Adipose tissue (tissue), 3 donors: ENCODE results near the gene TOX2. TPM values are rescaled to one million over a fixed set of nuclear protein-coding genes. Genes with fewer than 3 reads are reported as not detected.
"Not testable (repeated sequence)": the region's sequence is repeated elsewhere in the genome, so short reads cannot be mapped to it uniquely, and the experiment has no call there.

Experiments used
- H3K27ac ChIP-seq: one replicate; pipeline ENCODE4 v1.5.1; 2013; ENCODE audit warnings: low read depth, low read length
- WGBS, 3 donors: extraction: QIAGEN DNeasy Blood & Tissue Kit; methylation state at CpG; one replicate each; pipeline ENCODE4 v1.1.7; 2013; 5-methylcytosine and 5-hydroxymethylcytosine counted together
- polyA plus RNA-seq, 3 donors: library from polyadenylated mRNA; stranded (reverse); fragments of 200-250 nt; gene quantifications; one replicate each; pipeline ENCODE4 v1.2.3, GENCODE V29; 2013
- donor health status: healthy with polysubstance abuse.
- donor health status: Bipolar disorder and iron deficiency.
- donor health status: healthy.

TOX2 gene
- polyA plus RNA-seq, 3 donors = 1.4 to 9.9 (median 2.3) TPM

- no peak overlapping the region for H3K27ac ChIP-seq
- 88 to 93% (median 92%) methylated on average over 14 of the region's 14 CpGs for WGBS, 3 donors
Measured at GRCh38 chr20:44031001-44031574, 116.4 kb downstream of the TOX2 start.

- H3K27ac ChIP-seq = no peak overlapping the region
- WGBS, 3 donors = 59 to 88% (median 84%) methylated on average over 12 of the region's 12 CpGs
Measured at GRCh38 chr20:44031781-44032582, 117.3 kb downstream of the TOX2 start.

- no peak overlapping the region for H3K27ac ChIP-seq
- WGBS, 3 donors = 68 to 86% (median 85%) methylated on average over 12 of the region's 12 CpGs
Measured at GRCh38 chr20:44032583-44033331, 118.1 kb downstream of the TOX2 start.

GRCh38 chr20:44033344-44033743 lies 118.7 kb downstream of the TOX2 start:
- WGBS, 3 donors = 6 to 51% (median 14%) methylated on average over 2 of the region's 2 CpGs
- H3K27ac ChIP-seq = no peak overlapping the region

- 71 to 83% (median 81%) methylated on average over 4 of the region's 4 CpGs for WGBS, 3 donors
- H3K27ac ChIP-seq = no peak overlapping the region
Measured at GRCh38 chr20:44033873-44034272, 119.2 kb downstream of the TOX2 start.

GRCh38 chr20:44034451-44034850 lies 119.8 kb downstream of the TOX2 start:
- 63 to 77% (median 65%) methylated on average over 1 of the region's 1 CpG for WGBS, 3 donors
- no peak overlapping the region for H3K27ac ChIP-seq

GRCh38 chr20:44034965-44035635 lies 120.4 kb downstream of the TOX2 start:
- WGBS, 3 donors = 71 to 77% (median 73%) methylated on average over 12 of the region's 12 CpGs

GRCh38 chr20:44035924-44036323 lies 121.3 kb downstream of the TOX2 start:
- no peak overlapping the region for H3K27ac ChIP-seq
- WGBS, 3 donors = 81 to 86% (median 82%) methylated on average over 8 of the region's 8 CpGs

More at GRCh38 chr20:44034965-44035635, 120.4 kb downstream of the TOX2 start:
- no peak overlapping the region for H3K27ac ChIP-seq

- 69 to 91% (median 90%) methylated on average over 4 of the region's 4 CpGs for WGBS, 3 donors
- H3K27ac ChIP-seq = no peak overlapping the region
Measured at GRCh38 chr20:44036441-44036840, 121.8 kb downstream of the TOX2 start.

- H3K27ac ChIP-seq = no peak overlapping the region
- 9 to 21% (median 17%) methylated on average over 15 of the region's 15 CpGs for WGBS, 3 donors
Measured at GRCh38 chr20:44038681-44039123, 124.0 kb downstream of the TOX2 start.

GRCh38 chr20:44039147-44039546 lies 124.5 kb downstream of the TOX2 start:
- WGBS, 3 donors = 75 to 89% (median 80%) methylated on average over 1 of the region's 1 CpG
- no peak overlapping the region for H3K27ac ChIP-seq

GRCh38 chr20:44039741-44040140 lies 125.1 kb downstream of the TOX2 start:
- 72 to 78% (median 75%) methylated on average over 10 of the region's 10 CpGs for WGBS, 3 donors
- no peak overlapping the region for H3K27ac ChIP-seq

GRCh38 chr20:44040202-44040915 lies 125.7 kb downstream of the TOX2 start:
- no peak overlapping the region for H3K27ac ChIP-seq
- 75 to 79% (median 78%) methylated on average over 5 of the region's 5 CpGs for WGBS, 3 donors

GRCh38 chr20:44041001-44041400 lies 126.3 kb downstream of the TOX2 start:
- H3K27ac ChIP-seq = no peak overlapping the region
- 78 to 82% (median 81%) methylated on average over 8 of the region's 8 CpGs for WGBS, 3 donors

GRCh38 chr20:44044712-44045111 lies 130.1 kb downstream of the TOX2 start:
- not testable (repeated sequence) for H3K27ac ChIP-seq
- 77 to 87% (median 85%) methylated on average over 5 of the region's 5 CpGs for WGBS, 3 donors

GRCh38 chr20:44050327-44050726 lies 135.7 kb downstream of the TOX2 start:
- WGBS, 3 donors = 39 to 78% (median 78%) methylated on average over 2 of the region's 2 CpGs
- no peak overlapping the region for H3K27ac ChIP-seq

- no peak overlapping the region for H3K27ac ChIP-seq
- 84 to 89% (median 88%) methylated on average over 25 of the region's 25 CpGs for WGBS, 3 donors
Measured at GRCh38 chr20:44050925-44051660, 136.4 kb downstream of the TOX2 start.

GRCh38 chr20:44051661-44052000 lies 137.0 kb downstream of the TOX2 start:
- no peak overlapping the region for H3K27ac ChIP-seq
- WGBS, 3 donors = 82 to 95% (median 90%) methylated on average over 9 of the region's 9 CpGs
